Pancreas (tissue), 10 donors: ENCODE results near the gene TECPR1. TPM values are rescaled to one million over a fixed set of nuclear protein-coding genes. Genes with fewer than 3 reads are reported as not detected.

Source experiments
- ATAC-seq, 4 donors: fragments of 200-7000 bp; cut with Tn5 transposase; one replicate each; pipeline versions ENCODE4 v1.8.0 to v1.9.1; 2020; ENCODE audit warnings: mild to moderate bottlenecking in 4 of 4, moderate library complexity in 4 of 4
- DNase-seq, 6 donors: peaks; one replicate each; pipeline ENCODE4 v3.0.0-alpha.2; 2020
- FAIRE-seq: peaks from 2 replicates; lab custom pipeline; 2012; peaks lifted over from hg19 to GRCh38; lab: Jason Lieb, UNC
- H3K27ac ChIP-seq, 4 donors: fragments of 200-600 bp; sonication (generic); 1 replicate in 3 of 4; 2 replicates in 1 of 4; pipeline versions ENCODE4 v1.5.0 to v1.8.0; 2020
- H3K27me3 ChIP-seq, 4 donors: fragments of 200-600 bp; one replicate each; pipeline ENCODE4 v1.8.0; 2021
- H3K36me3 ChIP-seq, 3 donors: fragments of 200-600 bp; sonication (generic) in 1 of 3; one replicate each; pipeline versions ENCODE4 v1.5.0 to v1.8.0; 2020 to 2021
- H3K4me1 ChIP-seq, 3 donors: fragments of 200-600 bp; one replicate each; pipeline ENCODE4 v1.8.0; 2021
- H3K4me3 ChIP-seq, 4 donors: fragments of 200-600 bp; sonication (generic) in 2 of 4; one replicate each; pipeline versions ENCODE4 v1.5.0 to v1.8.0; 2020 to 2021
- H3K9me3 ChIP-seq, 4 donors: fragments of 200-600 bp; one replicate each; pipeline ENCODE4 v1.8.0; 2021
- WGBS, 2 donors: extraction: QIAGEN DNeasy Blood & Tissue Kit; methylation state at CpG; one replicate each; pipeline ENCODE4 v1.1.7; 2013; 5-methylcytosine and 5-hydroxymethylcytosine counted together
- intact Hi-C, 3 donors: fragments of 100-400 bp; cut with DNase I; formaldehyde crosslinking; loops; one replicate each; pipeline versions ENCODE4 v1.11.1 to v1.14.2; 2022
- polyA plus RNA-seq, 2 donors: library from polyadenylated mRNA; stranded (reverse); fragments of 200-250 nt; gene quantifications; one replicate each; pipeline ENCODE4 v1.2.3, GENCODE V29; 2013
- total RNA-seq, 6 donors: library from RNA; stranded (reverse); fragmentation: NEBNext Ultra II Directional in 4 of 6; extraction: Animal tissue kit (Norgen Biotek cat#: 25700) in 4 of 6; gene quantifications; one replicate each; pipeline versions ENCODE4 v1.2.1 to v1.2.4, GENCODE V29; 2021 to 2023
- TF ChIP-seq, protein P1 (sequence below), 4 donors: fragments of 200-600 bp; sonication (generic) in 3 of 4; IDR thresholded peaks; one replicate each; pipeline versions ENCODE4 v1.5.0 to v1.8.0; 2021; ENCODE audit warnings: antibody characterized with exemption in 4 of 4
- donor health status: healthy with polysubstance abuse.
- donor health status: DM: no; HTN: no; CAD: no; lungs with moderate emphysema.
- donor health status: DM: no; HTN: no; CAD: no.
- donor health status: control.
- donor health status: control.
- donor health status: Bipolar disorder and iron deficiency.
- donor health status: DM: yes; HTN: yes; CAD: no.
- donor health status: DM: no; HTN: no; CAD: no.
- donor health status: DM: no; HTN: no; CAD: no.
- donor health status: DM: yes; HTN: yes; CAD: no.

Gene TECPR1
- total and polyA plus RNA-seq, 8 donors = 12.5 to 36.3 (median 20.0) TPM

DNA sequence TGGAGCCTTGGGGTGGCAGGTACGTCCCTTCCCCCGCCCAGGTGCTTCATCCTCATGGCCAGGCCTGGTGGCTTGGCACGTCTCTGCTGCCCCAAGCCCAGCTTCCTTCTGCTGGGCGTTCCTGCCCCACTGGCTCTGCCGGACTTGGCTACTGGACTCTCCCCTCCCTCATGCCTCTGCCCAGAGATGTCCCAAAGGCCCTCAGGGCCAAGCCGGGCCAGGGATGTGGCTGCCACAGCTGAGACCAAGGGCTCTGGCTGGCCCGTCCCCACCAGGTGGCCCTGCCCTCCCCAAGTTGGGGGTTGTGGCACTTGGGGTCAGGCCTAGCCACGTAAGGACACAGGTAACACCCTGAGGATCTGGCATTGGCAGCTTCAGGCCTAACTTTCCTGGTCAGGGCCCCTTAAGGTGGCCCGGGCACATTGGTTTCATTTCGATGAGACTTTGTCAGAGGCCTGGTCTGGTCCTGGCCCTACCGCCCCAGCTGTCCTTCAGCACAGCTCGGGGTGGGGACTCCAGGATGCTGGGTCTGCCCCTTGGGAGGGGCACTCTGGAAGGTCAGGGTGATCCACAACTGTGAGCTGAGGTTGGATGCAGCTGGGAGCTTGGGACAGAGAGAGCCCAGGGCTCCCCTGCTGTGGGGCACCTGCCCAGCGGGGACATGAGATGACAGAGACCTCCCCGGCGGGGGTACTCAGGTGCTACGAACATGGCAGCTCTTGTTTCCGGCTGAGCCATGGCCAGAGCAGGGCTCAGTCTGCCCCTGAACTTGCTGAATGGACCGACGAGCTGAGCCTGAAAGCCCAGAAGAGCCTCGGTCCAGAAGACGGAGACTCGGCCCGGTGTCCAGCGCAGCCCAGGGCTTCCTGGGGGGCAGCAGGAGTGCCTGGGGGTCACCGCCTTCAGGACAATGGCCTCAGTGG is 37.9 kb downstream of the TECPR1 start:
- Histone ChIP-seq H3K9me3 (no peaks in the 10 kb centered on the region), H3K4me3 (peak overlapping the region; percentile 42 to 82 (median 60)), H3K4me1 (peaks cover 12 to 28% (median 12%) of the 10 kb centered on the region in 3 donors), H3K27ac (peak overlapping the region; percentile 88 to 94 (median 90)), H3K36me3 (peaks cover 0 to 16% (median 0%) of the 10 kb centered on the region in 3 donors), H3K27me3 (no peaks in the 10 kb centered on the region)
- 37 to 45% methylated on average over 23 to 25 of the region's 25 CpGs for WGBS, 2 donors
- peak; percentile 63 to 92 (median 80) for DNase-seq
- no peak for FAIRE-seq
- ATAC-seq = peak; percentile 5 to 22 (median 14)
- TF ChIP-seq, protein P1, sequence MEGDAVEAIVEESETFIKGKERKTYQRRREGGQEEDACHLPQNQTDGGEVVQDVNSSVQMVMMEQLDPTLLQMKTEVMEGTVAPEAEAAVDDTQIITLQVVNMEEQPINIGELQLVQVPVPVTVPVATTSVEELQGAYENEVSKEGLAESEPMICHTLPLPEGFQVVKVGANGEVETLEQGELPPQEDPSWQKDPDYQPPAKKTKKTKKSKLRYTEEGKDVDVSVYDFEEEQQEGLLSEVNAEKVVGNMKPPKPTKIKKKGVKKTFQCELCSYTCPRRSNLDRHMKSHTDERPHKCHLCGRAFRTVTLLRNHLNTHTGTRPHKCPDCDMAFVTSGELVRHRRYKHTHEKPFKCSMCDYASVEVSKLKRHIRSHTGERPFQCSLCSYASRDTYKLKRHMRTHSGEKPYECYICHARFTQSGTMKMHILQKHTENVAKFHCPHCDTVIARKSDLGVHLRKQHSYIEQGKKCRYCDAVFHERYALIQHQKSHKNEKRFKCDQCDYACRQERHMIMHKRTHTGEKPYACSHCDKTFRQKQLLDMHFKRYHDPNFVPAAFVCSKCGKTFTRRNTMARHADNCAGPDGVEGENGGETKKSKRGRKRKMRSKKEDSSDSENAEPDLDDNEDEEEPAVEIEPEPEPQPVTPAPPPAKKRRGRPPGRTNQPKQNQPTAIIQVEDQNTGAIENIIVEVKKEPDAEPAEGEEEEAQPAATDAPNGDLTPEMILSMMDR (IDR thresholded peaks at IDR 0.05) = no peak
- intact Hi-C loops = loop anchor here in 1 of 3 donors (5.0 kb wide), 1 partner anchor 37 kb away; no protein-coding TSS in a partner anchor

DNA sequence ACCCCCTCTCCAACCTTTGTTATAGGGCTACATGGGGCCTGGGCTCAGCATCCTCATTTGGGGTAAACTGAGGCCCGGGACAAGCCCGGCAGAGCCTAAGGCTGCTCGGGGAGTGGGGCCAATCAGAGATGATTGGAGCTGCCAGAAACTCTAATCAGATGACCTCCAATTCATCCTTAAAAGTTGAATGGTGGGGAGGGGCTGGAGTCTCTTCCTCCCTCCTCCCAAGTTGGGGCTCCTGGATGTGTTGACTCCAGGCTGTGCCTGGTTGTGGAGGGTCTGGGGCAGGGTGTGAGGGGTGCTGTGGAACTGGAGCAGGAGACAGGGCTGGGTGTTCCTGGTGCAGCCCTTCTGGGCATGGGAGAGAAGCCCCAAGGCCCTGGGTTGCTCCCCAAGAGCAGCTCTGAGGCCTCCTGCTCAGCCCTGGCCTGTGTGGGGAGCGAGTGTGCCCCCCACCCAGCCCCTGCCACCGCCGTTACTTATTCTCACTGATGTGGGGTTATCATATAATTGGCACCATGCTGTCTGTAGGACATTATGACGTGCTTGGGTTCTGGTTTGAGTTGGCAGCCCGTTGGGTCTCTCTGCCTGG is 38.6 kb downstream of the TECPR1 start:
- peak in 1 of 4 donors; percentile 0 for ATAC-seq
- DNase-seq = peak in 3 of 6 donors; percentile 36 to 50 (median 46)
- Histone ChIP-seq H3K27ac (peak overlapping the region; percentile 88 to 94 (median 90)), H3K4me3 (peak overlapping the region; percentile 42 to 82 (median 60)), H3K9me3 (no peaks in the 10 kb centered on the region), H3K36me3 (peaks cover 0 to 16% (median 0%) of the 10 kb centered on the region in 3 donors), H3K27me3 (no peaks in the 10 kb centered on the region), H3K4me1 (peaks cover 7 to 23% (median 12%) of the 10 kb centered on the region in 3 donors)
- TF ChIP-seq, protein P1 (IDR thresholded peaks at IDR 0.05) = no peak
- intact Hi-C loops = loop anchor here in 1 of 3 donors (5.0 kb wide), 1 partner anchor 36 kb away; no protein-coding TSS in a partner anchor
- WGBS, 2 donors = 39 to 53% methylated on average over 8 of the region's 8 CpGs
- no peak for FAIRE-seq

DNA sequence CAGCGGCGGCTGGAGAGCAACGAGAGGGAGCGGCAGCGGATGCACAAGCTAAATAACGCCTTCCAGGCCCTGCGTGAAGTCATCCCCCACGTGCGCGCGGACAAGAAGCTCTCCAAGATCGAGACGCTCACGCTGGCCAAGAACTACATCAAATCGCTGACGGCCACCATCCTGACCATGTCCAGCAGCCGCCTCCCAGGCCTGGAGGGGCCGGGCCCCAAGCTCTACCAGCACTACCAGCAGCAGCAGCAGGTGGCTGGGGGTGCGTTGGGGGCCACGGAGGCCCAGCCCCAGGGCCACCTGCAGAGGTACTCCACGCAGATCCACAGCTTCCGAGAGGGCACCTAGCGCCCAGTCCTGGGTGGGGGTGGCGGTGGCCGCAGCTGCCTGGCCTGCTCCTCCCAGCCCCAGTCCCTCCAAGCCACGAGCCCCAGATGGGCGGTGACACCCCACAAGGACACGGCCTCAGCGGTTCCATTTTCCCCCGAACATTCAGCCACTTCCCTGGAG is 39.4 kb downstream of the TECPR1 start:
- Histone ChIP-seq H3K27ac (peak overlapping the region; percentile 88 to 94 (median 90)), H3K9me3 (no peaks in the 10 kb centered on the region), H3K27me3 (no peaks in the 10 kb centered on the region), H3K36me3 (peaks cover 0 to 16% (median 0%) of the 10 kb centered on the region in 3 donors), H3K4me1 (peaks cover 6 to 15% (median 6%) of the 10 kb centered on the region in 3 donors), H3K4me3 (peak overlapping the region; percentile 42 to 82 (median 60))
- FAIRE-seq (no peak), DNase-seq (peak in 4 of 6 donors; percentile 46 to 88 (median 66)), ATAC-seq (no peak)
- intact Hi-C loops = loop anchor here in 1 of 3 donors (5.0 kb wide), 1 partner anchor 35 kb away; no protein-coding TSS in a partner anchor
- TF ChIP-seq, protein P1 (IDR thresholded peaks at IDR 0.05) = no peak
- 34 to 49% methylated on average over 26 to 30 of the region's 30 CpGs for WGBS, 2 donors

DNA sequence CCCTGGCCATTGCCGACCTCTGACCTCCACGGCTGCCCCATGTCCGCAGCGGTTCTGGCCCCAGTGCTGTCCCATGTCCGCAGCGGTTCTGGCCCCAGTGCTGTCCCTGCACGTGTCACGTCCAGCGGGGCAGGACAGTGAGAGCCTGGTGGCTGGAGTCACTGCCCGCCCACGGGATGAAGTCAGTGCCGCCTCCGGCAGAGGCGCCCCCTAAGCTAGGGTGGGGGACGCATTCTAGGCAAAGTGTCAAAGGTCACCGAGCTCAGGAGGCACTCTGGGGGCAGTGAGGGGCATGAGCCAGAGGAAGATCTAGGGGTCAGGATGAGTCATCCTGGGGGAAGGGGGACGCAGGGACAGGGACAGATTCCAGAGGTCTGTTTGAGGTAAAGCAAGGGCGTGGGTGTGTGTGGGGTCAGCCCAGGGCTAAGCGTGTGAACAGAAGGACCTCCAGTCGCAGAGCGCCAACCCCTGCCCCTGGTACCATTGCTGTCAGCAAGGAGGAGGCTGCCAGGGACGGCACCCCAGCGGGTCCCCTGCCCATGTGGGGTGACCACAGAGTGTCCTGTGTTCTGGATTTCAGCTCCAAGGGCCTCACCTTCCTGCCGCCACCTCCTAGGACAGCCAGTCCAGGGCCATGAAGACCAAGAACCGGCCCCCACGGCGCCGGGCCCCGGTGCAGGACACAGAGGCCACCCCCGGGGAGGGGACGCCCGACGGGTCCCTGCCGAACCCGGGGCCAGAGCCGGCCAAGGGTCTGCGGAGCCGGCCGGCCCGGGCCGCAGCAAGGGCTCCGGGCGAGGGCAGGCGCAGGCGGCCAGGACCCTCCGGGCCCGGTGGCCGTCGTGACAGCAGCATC is 40.1 kb downstream of the TECPR1 start:
- FAIRE-seq (no peak), ATAC-seq (peak; percentile 12 to 21 (median 14)), DNase-seq (peak; percentile 51 to 89 (median 68))
- intact Hi-C loops = loop anchor here in 1 of 3 donors (5.0 kb wide), 1 partner anchor 35 kb away; no protein-coding TSS in a partner anchor
- H3K36me3 ChIP-seq = peaks cover 0 to 19% (median 0%) of the 10 kb centered on the region in 3 donors
- H3K4me1 ChIP-seq = peaks cover 6 to 11% (median 6%) of the 10 kb centered on the region in 3 donors
- TF ChIP-seq, protein P1 (IDR thresholded peaks at IDR 0.05) = no peak
- peak overlapping the region; percentile 88 to 94 (median 90) for H3K27ac ChIP-seq
- H3K27me3 ChIP-seq = no peaks in the 10 kb centered on the region
- 41 to 44% methylated on average over 49 of the region's 49 CpGs for WGBS, 2 donors
- H3K4me3 ChIP-seq = peak overlapping the region; percentile 42 to 82 (median 60)
- H3K9me3 ChIP-seq = no peaks in the 10 kb centered on the region
